Hepatocyte (in vitro differentiated cells): Measurements from ENCODE around the gene MUC4. TPM values are rescaled to one million over a fixed set of nuclear protein-coding genes. Genes with fewer than 3 reads are reported as not detected.

Experiments used
- DNase-seq: peaks from one replicate; pipeline ENCODE4 v3.0.0-alpha.2; 2016; ENCODE audit warnings: low spot score
- H2AFZ ChIP-seq: fragments of 200-600 bp; sonication (generic); 2 replicates; pipeline ENCODE4 v1.6.0; 2016; ENCODE audit warnings: antibody characterized with exemption, mild to moderate bottlenecking
- H3K27ac ChIP-seq: fragments of 200-600 bp; sonication (generic); 2 replicates; pipeline ENCODE4 v1.5.1; 2016; ENCODE audit warnings: mild to moderate bottlenecking
- H3K27me3 ChIP-seq: fragments of 200-600 bp; sonication (generic); 2 replicates; pipeline ENCODE4 v1.6.1; 2016
- H3K36me3 ChIP-seq: fragments of 200-600 bp; sonication (generic); replicated peaks from 2 replicates; pipeline ENCODE4 v1.5.1; 2016; ENCODE audit warnings: low read depth; ENCODE audit not compliant: insufficient read depth
- H3K4me1 ChIP-seq: fragments of 200-600 bp; sonication (generic); 2 replicates; pipeline ENCODE4 v1.5.1; 2016; ENCODE audit warnings: mild to moderate bottlenecking, moderate library complexity; ENCODE audit not compliant: insufficient read depth
- H3K4me2 ChIP-seq: fragments of 200-600 bp; sonication (generic); 2 replicates; pipeline ENCODE4 v1.6.0; 2016
- H3K4me3 ChIP-seq: fragments of 200-600 bp; sonication (generic); 2 replicates; pipeline ENCODE4 v1.5.1; 2016; ENCODE audit warnings: mild to moderate bottlenecking
- H3K79me2 ChIP-seq: fragments of 200-600 bp; sonication (generic); 2 replicates; pipeline ENCODE4 v1.6.0; 2017; ENCODE audit warnings: mild to moderate bottlenecking
- H3K9me2 ChIP-seq: fragments of 200-600 bp; sonication (generic); replicated peaks from 2 replicates; pipeline ENCODE4 v1.6.0; 2017; ENCODE audit warnings: mild to moderate bottlenecking; ENCODE audit not compliant: insufficient read depth
- H3K9me3 ChIP-seq: fragments of 200-600 bp; sonication (generic); 2 replicates; pipeline ENCODE4 v1.5.1; 2016; ENCODE audit warnings: low read depth, mild to moderate bottlenecking
- H4K20me1 ChIP-seq: fragments of 200-600 bp; sonication (generic); 2 replicates; pipeline ENCODE4 v1.6.0; 2016; ENCODE audit warnings: mild to moderate bottlenecking; ENCODE audit not compliant: insufficient read depth, poor library complexity, severe bottlenecking
- CTCF ChIP-seq: fragments of 200-600 bp; sonication (generic); IDR thresholded peaks from 2 replicates; pipeline ENCODE4 v1.5.1; 2016; ENCODE audit warnings: antibody characterized with exemption, mild to moderate bottlenecking; ENCODE audit not compliant: poor library complexity
- EZH2 ChIP-seq: fragments of 200-600 bp; sonication (generic); IDR thresholded peaks from 2 replicates; pipeline ENCODE4 v1.6.1; 2016; ENCODE audit warnings: antibody characterized with exemption, mild to moderate bottlenecking, borderline replicate concordance
- EZH2phosphoT487 ChIP-seq: fragments of 200-600 bp; sonication (generic); IDR thresholded peaks from one replicate; pipeline ENCODE4 v1.6.1; 2018; ENCODE audit warnings: antibody characterized with exemption, mild to moderate bottlenecking, low read depth, moderate library complexity; ENCODE audit not compliant: unreplicated experiment, severe bottlenecking
- WGBS: methylation state at CpG from one replicate; pipeline ENCODE4 v1.1.6; 2016; ENCODE audit warnings: low lambda C conversion rate; ENCODE audit errors: missing lambda C conversion rate; 5-methylcytosine and 5-hydroxymethylcytosine counted together
- polyA plus RNA-seq: library from polyadenylated mRNA; unstranded; fragments of >200 nt; fragmentation: Nextera tagmentation; extraction: Ambion mirVana; gene quantifications from 2 replicates; pipeline ENCODE4 v1.2.1, GENCODE V29; 2016
- total RNA-seq: library from RNA; depleted of rRNA; stranded (reverse); fragments of >200 nt; gene quantifications from 2 replicates; pipeline ENCODE4 v1.2.3, GENCODE V29; 2014

The MUC4 gene
- total and polyA plus RNA-seq, 2 experiments from 2014 or later = 0.89 to 1.7 TPM

DNA sequence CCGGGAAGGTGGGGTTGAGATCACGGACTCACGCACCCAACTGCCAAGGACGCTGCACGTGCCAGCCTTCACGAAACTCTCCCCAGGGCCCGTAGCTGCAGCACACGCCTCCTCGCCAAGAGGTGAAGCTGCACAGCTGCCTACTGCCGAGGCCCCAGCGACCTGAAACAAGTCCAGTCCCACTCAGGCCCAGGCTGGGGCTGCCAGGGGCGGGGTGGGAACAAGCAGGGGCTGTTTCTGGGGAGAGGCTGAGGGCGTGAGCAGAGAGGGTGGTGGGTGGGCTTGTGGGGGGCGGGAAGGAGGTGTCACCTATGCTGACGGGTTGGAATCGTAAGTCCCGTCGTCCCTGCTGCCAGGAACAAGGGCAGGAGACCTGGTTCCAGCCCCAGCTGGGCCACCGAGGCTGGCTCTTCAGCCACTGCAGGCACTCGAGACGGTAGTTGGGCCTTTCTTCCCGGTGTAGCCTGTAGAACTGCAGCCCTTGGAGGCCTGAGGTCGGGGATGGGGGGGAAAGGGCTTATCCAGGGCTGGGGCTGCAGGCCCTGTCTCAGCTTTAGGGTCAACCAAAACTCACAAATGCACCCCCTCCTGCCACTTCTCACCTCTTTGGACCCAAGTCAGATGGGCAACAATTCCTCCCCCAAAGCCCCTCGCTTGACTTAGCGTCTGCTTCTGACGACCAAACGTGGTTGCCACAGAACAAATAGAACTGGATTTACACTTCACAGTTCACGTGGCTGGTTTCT, 46.6 kb downstream of the MUC4 start:
- 91% methylated on average over 20 of the region's 28 CpGs for WGBS
- H4K20me1 ChIP-seq = no peaks in the 10 kb centered on the region
- no peak overlapping the region for H2AFZ ChIP-seq
- H3K79me2 ChIP-seq = no peaks in the 10 kb centered on the region
- no peak for DNase-seq
- H3K4me2 ChIP-seq = no peak overlapping the region
- no peak overlapping the region for H3K27ac ChIP-seq
- H3K4me3 ChIP-seq = no peak overlapping the region
- no peaks in the 10 kb centered on the region for H3K36me3 ChIP-seq
- TF ChIP-seq CTCF (no peak), EZH2phosphoT487 (no peak), EZH2 (no peak)
- H3K4me1 ChIP-seq = no peaks in the 10 kb centered on the region
- no peaks in the 10 kb centered on the region for H3K9me3 ChIP-seq
- H3K27me3 ChIP-seq = no peaks in the 10 kb centered on the region
- H3K9me2 ChIP-seq = no peaks in the 10 kb centered on the region

DNA sequence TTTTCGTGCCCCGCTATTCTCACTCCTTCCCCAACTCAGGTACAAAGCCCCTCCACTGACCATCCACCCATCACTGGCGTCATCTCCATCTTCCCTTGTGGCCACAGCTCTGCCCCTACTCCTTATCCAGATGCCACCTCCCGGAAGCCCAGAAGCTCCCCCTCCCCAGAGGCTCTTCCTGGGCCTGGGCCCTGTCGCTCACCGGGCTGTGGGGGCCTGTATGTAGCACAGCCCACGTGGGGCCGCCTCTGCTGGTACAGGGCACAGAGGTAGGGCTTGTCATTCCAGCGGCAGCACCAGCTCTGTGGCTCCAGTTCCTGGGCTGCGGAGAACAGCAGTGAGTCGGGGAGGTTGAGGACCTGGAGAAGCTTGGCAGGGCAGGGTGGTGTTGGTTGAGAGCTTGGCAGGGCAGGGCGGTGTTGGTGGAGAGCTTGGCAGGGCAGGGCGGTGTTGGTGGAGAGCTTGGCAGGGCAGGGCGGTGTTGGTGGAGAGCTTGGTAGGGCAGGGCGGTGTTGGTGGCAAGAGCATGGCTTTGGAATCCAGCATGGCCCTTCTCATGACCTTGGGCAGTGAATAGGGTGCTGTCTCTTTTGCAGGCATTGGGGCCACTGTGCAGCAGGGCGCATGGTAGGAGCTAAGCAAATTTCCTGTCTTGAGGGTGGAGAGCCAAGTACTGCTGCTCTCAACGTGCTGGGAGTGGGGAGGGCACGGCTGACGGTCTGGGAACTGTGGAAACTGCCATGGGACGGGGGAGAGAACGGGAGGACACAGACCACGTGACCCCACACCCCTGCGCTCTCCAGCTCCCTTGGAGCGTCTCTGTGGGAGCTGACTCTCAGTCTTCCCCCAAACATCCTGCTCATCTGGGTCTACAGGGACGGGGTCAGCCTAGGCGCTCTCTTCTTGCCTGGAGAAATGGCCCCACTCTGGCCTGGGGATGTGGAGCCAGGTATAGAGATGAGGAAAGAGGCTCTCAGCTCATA, 47.6 kb downstream of the MUC4 start:
- Histone ChIP-seq H2AFZ (no peak overlapping the region), H4K20me1 (no peaks in the 10 kb centered on the region), H3K9me2 (no peaks in the 10 kb centered on the region), H3K36me3 (no peaks in the 10 kb centered on the region), H3K9me3 (no peaks in the 10 kb centered on the region), H3K4me2 (no peak overlapping the region), H3K4me3 (no peak overlapping the region), H3K27ac (no peak overlapping the region), H3K4me1 (no peaks in the 10 kb centered on the region), H3K79me2 (no peaks in the 10 kb centered on the region), H3K27me3 (no peaks in the 10 kb centered on the region)
- DNase-seq = no peak
- TF ChIP-seq EZH2 (no peak), CTCF (no peak), EZH2phosphoT487 (no peak)
- WGBS = 80% methylated on average over 26 of the region's 26 CpGs

GRCh38 chr3:195763076-195763830, 48.5 kb downstream of the MUC4 start:
- no peak overlapping the region for H3K4me2 ChIP-seq
- no peaks in the 10 kb centered on the region for H3K9me3 ChIP-seq
- 91% methylated on average over 27 of the region's 28 CpGs for WGBS
- H3K79me2 ChIP-seq = no peaks in the 10 kb centered on the region
- no peak overlapping the region for H3K27ac ChIP-seq
- no peaks in the 10 kb centered on the region for H3K36me3 ChIP-seq
- H3K27me3 ChIP-seq = no peaks in the 10 kb centered on the region
- H3K9me2 ChIP-seq = no peaks in the 10 kb centered on the region
- H3K4me3 ChIP-seq = no peak overlapping the region
- no peak overlapping the region for H2AFZ ChIP-seq
- H4K20me1 ChIP-seq = no peaks in the 10 kb centered on the region
- no peak for DNase-seq
- no peaks in the 10 kb centered on the region for H3K4me1 ChIP-seq
- no peak for TF ChIP-seq EZH2phosphoT487
- no peak for TF ChIP-seq EZH2
